ENCODE results near the gene MIEF2. TPM values are rescaled to one million over a fixed set of nuclear protein-coding genes. Genes with fewer than 3 reads are reported as not detected.

Gene MIEF2
- polyA plus RNA-seq, 3 donors, result 3.5 to 6.1 (median 4.9) TPM

GRCh38 chr17:18247613-18248001, 12.9 kb upstream of the MIEF2 start:
- Histone ChIP-seq H2AFZ (ENCODE audit: insufficient read depth, low read depth, low read length, poor library complexity, severe bottlenecking) (no peak overlapping the region), H3K36me3 (replicated peaks in 1 of 2; ENCODE audit: control insufficient read depth in 1 of 2, insufficient read depth in 2 of 2, low read length in 2 of 2) (peaks cover 77 to 90% of the 10 kb centered on the region in 2 donors), H3K27me3 (ENCODE audit: control insufficient read depth in 2 of 2, insufficient read depth in 2 of 2, low read length in 2 of 2) (no peaks in the 10 kb centered on the region), H3K9me3 (replicated peaks in 1 of 2; ENCODE audit: control insufficient read depth in 1 of 2, insufficient read depth in 1 of 2, low read length in 2 of 2) (no peaks in the 10 kb centered on the region), H3K27ac (ENCODE audit: low read depth in 1 of 2, low read length in 2 of 2) (no peak overlapping the region), H3K4me1 (ENCODE audit: control insufficient read depth in 1 of 2, insufficient read depth in 2 of 2, low read length in 2 of 2) (no peaks in the 10 kb centered on the region), H3K9ac (ENCODE audit: insufficient read depth, low read length, poor library complexity, severe bottlenecking) (no peak overlapping the region), H4K20me1 (ENCODE audit: insufficient read depth, low read length) (peaks cover 81% of the 10 kb centered on the region), H3K79me2 (ENCODE audit: insufficient read depth, low read length) (no peaks in the 10 kb centered on the region), H3K4me3 (replicated peaks in 1 of 3; ENCODE audit: low read depth in 2 of 3, low read length in 3 of 3) (no peak overlapping the region), H3K4me2 (replicated peaks; ENCODE audit: extremely low read depth, low read length, poor library complexity, severe bottlenecking) (no peak overlapping the region)
- Mint-ChIP-seq H3K4me1 (peaks cover 6% of the 10 kb centered on the region), H3K4me3 (no peak overlapping the region), H3K36me3 (peaks cover 71 to 91% of the 10 kb centered on the region in 2 donors), H3K27me3 (ENCODE audit: low read depth in 3 of 3) (peaks cover 0 to 5% (median 1%) of the 10 kb centered on the region in 3 donors), H3K27ac (peak overlapping the region in 3 of 7 donors; percentile 45 to 62 (median 48)), H3K9me3 (no peaks in the 10 kb centered on the region)
- no peak for DNase-seq
- WGBS (ENCODE audit: insufficient coverage), result 94% methylated on average over 29 of the region's 30 CpGs
- intact Hi-C loops (cut with micrococcal nuclease), result no loop called here
- TF ChIP-seq CTCF (IDR thresholded peaks at IDR 0.05), result no peak

- Histone ChIP-seq H3K27ac (ENCODE audit: low read depth in 1 of 2, low read length in 2 of 2) (no peak overlapping the region), H3K9me3 (replicated peaks in 1 of 2; ENCODE audit: control insufficient read depth in 1 of 2, insufficient read depth in 1 of 2, low read length in 2 of 2) (no peaks in the 10 kb centered on the region), H3K4me1 (ENCODE audit: control insufficient read depth in 1 of 2, insufficient read depth in 2 of 2, low read length in 2 of 2) (no peaks in the 10 kb centered on the region), H3K9ac (ENCODE audit: insufficient read depth, low read length, poor library complexity, severe bottlenecking) (no peak overlapping the region), H4K20me1 (ENCODE audit: insufficient read depth, low read length) (peaks cover 88% of the 10 kb centered on the region), H3K4me3 (replicated peaks in 1 of 3; ENCODE audit: low read depth in 2 of 3, low read length in 3 of 3) (no peak overlapping the region), H3K27me3 (ENCODE audit: control insufficient read depth in 2 of 2, insufficient read depth in 2 of 2, low read length in 2 of 2) (no peaks in the 10 kb centered on the region), H3K79me2 (ENCODE audit: insufficient read depth, low read length) (no peaks in the 10 kb centered on the region), H3K36me3 (replicated peaks in 1 of 2; ENCODE audit: control insufficient read depth in 1 of 2, insufficient read depth in 2 of 2, low read length in 2 of 2) (peaks cover 81 to 95% of the 10 kb centered on the region in 2 donors), H3K4me2 (replicated peaks; ENCODE audit: extremely low read depth, low read length, poor library complexity, severe bottlenecking) (no peak overlapping the region), H2AFZ (ENCODE audit: insufficient read depth, low read depth, low read length, poor library complexity, severe bottlenecking) (no peak overlapping the region)
- DNase-seq, result peak; percentile 54 to 60 (median 54)
- peak; percentile 83 for TF ChIP-seq CTCF (IDR thresholded peaks at IDR 0.05)
- Mint-ChIP-seq H3K27ac (peak overlapping the region in 5 of 7 donors; percentile 48 to 81 (median 68)), H3K27me3 (ENCODE audit: low read depth in 3 of 3) (peaks cover 0 to 3% (median 1%) of the 10 kb centered on the region in 3 donors), H3K9me3 (no peaks in the 10 kb centered on the region), H3K36me3 (peaks cover 78 to 96% of the 10 kb centered on the region in 2 donors), H3K4me1 (peaks cover 6% of the 10 kb centered on the region), H3K4me3 (no peak overlapping the region)
- 39% methylated on average over 9 of the region's 9 CpGs for WGBS (ENCODE audit: insufficient coverage)
- intact Hi-C loops (cut with micrococcal nuclease), result no loop called here
These were observed 12.1 kb upstream of the MIEF2 start for GRCh38 chr17:18248300-18248731.
